ENCODE data around the gene MRPL43. TPM values are rescaled to one million over a fixed set of nuclear protein-coding genes. Genes with fewer than 3 reads are reported as not detected.

Gene MRPL43
- total and polyA plus RNA-seq, 2 experiments from 2014 or later, result 60.4 to 126 TPM

DNA sequence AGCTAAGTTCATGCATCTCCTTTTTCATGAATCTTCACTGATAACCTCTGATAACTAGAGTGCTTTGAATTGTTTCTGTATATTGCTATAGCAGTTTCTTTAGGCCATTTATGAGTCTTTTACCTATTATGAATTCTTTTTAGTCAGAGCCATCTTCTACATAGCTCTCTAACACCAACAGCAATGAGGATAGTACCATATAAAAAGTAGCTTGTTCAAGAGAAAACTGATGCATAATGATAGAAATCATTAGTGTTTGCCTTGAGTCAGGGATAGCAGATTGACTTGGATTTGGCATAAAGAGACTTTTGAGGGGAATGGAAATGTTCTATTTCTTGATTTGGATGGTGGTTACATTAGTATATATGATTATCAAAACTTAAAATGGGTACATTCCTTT lies 43.8 kb downstream of the MRPL43 start (continued):
- TF ChIP-seq, protein P1, sequence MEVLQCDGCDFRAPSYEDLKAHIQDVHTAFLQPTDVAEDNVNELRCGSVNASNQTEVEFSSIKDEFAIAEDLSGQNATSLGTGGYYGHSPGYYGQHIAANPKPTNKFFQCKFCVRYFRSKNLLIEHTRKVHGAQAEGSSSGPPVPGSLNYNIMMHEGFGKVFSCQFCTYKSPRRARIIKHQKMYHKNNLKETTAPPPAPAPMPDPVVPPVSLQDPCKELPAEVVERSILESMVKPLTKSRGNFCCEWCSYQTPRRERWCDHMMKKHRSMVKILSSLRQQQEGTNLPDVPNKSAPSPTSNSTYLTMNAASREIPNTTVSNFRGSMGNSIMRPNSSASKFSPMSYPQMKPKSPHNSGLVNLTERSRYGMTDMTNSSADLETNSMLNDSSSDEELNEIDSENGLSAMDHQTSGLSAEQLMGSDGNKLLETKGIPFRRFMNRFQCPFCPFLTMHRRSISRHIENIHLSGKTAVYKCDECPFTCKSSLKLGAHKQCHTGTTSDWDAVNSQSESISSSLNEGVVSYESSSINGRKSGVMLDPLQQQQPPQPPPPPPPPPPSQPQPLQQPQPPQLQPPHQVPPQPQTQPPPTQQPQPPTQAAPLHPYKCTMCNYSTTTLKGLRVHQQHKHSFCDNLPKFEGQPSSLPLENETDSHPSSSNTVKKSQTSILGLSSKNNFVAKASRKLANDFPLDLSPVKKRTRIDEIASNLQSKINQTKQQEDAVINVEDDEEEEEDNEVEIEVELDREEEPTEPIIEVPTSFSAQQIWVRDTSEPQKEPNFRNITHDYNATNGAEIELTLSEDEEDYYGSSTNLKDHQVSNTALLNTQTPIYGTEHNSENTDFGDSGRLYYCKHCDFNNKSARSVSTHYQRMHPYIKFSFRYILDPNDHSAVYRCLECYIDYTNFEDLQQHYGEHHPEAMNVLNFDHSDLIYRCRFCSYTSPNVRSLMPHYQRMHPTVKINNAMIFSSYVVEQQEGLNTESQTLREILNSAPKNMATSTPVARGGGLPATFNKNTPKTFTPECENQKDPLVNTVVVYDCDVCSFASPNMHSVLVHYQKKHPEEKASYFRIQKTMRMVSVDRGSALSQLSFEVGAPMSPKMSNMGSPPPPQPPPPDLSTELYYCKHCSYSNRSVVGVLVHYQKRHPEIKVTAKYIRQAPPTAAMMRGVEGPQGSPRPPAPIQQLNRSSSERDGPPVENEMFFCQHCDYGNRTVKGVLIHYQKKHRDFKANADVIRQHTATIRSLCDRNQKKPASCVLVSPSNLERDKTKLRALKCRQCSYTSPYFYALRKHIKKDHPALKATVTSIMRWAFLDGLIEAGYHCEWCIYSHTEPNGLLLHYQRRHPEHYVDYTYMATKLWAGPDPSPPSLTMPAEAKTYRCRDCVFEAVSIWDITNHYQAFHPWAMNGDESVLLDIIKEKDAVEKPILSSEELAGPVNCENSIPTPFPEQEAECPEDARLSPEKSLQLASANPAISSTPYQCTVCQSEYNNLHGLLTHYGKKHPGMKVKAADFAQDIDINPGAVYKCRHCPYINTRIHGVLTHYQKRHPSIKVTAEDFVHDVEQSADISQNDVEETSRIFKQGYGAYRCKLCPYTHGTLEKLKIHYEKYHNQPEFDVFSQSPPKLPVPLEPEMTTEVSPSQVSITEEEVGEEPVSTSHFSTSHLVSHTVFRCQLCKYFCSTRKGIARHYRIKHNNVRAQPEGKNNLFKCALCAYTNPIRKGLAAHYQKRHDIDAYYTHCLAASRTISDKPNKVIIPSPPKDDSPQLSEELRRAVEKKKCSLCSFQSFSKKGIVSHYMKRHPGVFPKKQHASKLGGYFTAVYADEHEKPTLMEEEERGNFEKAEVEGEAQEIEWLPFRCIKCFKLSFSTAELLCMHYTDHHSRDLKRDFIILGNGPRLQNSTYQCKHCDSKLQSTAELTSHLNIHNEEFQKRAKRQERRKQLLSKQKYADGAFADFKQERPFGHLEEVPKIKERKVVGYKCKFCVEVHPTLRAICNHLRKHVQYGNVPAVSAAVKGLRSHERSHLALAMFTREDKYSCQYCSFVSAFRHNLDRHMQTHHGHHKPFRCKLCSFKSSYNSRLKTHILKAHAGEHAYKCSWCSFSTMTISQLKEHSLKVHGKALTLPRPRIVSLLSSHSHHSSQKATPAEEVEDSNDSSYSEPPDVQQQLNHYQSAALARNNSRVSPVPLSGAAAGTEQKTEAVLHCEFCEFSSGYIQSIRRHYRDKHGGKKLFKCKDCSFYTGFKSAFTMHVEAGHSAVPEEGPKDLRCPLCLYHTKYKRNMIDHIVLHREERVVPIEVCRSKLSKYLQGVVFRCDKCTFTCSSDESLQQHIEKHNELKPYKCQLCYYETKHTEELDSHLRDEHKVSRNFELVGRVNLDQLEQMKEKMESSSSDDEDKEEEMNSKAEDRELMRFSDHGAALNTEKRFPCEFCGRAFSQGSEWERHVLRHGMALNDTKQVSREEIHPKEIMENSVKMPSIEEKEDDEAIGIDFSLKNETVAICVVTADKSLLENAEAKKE (CRISPR knock-in tag; IDR thresholded peaks at IDR 0.05), result no peak
- TF ChIP-seq NANOG (IDR thresholded peaks at IDR 0.05; ENCODE audit: borderline replicate concordance) (no peak), JUNB (IDR thresholded peaks at IDR 0.05; ENCODE audit: unreplicated experiment) (no peak), EZH2 (IDR thresholded peaks at IDR 0.05; ENCODE audit: low read depth, unreplicated experiment) (no peak), STAT1 (IDR thresholded peaks at IDR 0.05; ENCODE audit: unreplicated experiment) (no peak), EZH2phosphoT487 (IDR thresholded peaks at IDR 0.05; ENCODE audit: unreplicated experiment) (no peak), POLR2AphosphoS5 (IDR thresholded peaks at IDR 0.05; ENCODE audit: low read depth) (no peak)
- TF ChIP-seq, protein P2, sequence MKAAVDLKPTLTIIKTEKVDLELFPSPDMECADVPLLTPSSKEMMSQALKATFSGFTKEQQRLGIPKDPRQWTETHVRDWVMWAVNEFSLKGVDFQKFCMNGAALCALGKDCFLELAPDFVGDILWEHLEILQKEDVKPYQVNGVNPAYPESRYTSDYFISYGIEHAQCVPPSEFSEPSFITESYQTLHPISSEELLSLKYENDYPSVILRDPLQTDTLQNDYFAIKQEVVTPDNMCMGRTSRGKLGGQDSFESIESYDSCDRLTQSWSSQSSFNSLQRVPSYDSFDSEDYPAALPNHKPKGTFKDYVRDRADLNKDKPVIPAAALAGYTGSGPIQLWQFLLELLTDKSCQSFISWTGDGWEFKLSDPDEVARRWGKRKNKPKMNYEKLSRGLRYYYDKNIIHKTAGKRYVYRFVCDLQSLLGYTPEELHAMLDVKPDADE (IDR thresholded peaks at IDR 0.05), result no peak
- TF ChIP-seq, protein P3, sequence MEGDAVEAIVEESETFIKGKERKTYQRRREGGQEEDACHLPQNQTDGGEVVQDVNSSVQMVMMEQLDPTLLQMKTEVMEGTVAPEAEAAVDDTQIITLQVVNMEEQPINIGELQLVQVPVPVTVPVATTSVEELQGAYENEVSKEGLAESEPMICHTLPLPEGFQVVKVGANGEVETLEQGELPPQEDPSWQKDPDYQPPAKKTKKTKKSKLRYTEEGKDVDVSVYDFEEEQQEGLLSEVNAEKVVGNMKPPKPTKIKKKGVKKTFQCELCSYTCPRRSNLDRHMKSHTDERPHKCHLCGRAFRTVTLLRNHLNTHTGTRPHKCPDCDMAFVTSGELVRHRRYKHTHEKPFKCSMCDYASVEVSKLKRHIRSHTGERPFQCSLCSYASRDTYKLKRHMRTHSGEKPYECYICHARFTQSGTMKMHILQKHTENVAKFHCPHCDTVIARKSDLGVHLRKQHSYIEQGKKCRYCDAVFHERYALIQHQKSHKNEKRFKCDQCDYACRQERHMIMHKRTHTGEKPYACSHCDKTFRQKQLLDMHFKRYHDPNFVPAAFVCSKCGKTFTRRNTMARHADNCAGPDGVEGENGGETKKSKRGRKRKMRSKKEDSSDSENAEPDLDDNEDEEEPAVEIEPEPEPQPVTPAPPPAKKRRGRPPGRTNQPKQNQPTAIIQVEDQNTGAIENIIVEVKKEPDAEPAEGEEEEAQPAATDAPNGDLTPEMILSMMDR (conservative IDR thresholded peaks at IDR 0.05; ENCODE audit: low read depth in 2 of 2), result no peak
